Measurements from ENCODE around the gene LRRC15. TPM values are rescaled to one million over a fixed set of nuclear protein-coding genes. Genes with fewer than 3 reads are reported as not detected.

Gene LRRC15
- polyA plus RNA-seq, 2 of the 4 experiments (the other 2 are of a cell fraction) = 0.05 to 0.14 TPM

DNA sequence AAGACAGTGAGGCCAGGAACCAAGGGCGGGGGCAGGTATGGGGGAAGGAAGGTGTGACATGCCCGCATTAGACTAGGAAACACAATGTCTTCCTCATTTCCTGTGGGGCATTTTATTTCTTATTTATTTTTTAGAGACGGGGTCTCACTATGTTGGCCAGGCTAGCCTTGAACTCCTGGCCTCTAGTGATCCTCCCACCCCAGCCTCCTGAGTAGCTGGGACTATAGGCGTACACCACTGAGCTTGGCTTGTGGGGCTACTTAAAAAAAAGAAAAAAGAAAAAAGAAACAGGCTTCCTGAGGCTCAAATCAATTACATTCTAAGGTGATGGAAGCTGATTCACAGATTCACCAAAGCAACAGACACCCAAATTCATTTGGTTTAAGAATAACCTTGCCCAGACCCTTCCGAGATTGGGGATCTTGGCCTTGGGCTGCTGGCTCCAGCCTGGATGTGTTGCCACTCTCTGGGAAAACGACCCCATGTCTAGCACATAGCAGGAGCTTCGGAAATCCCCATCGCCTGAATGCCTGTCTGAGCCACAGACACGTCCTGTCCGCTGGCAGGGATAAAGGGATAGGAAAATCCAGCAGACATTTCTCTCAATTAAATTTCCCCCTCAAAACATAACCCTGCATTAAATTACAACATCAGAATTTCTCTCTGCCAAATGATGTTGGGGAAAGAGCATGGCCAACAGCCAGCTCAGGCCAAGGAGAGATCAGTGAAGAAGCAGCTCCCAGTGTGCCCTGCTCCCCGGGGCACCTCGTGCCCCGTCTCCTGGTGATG lies 31.4 kb downstream of the LRRC15 start:
- DNase-seq (ENCODE audit: low read depth in 1 of 2, low spot score in 1 of 2) = no peak
- TF ChIP-seq HOXA7 (CRISPR knock-in tag; IDR thresholded peaks at IDR 0.05) (no peak), HEYL (CRISPR knock-in tag; IDR thresholded peaks at IDR 0.05) (no peak), KDM1A (IDR thresholded peaks at IDR 0.05; ENCODE audit: low read depth) (no peak), HOXB5 (CRISPR knock-in tag; IDR thresholded peaks at IDR 0.05) (no peak), POLR2AphosphoS2 (conservative IDR thresholded peaks at IDR 0.05; ENCODE audit: low read length) (no peak)
- TF ChIP-seq, protein P1, sequence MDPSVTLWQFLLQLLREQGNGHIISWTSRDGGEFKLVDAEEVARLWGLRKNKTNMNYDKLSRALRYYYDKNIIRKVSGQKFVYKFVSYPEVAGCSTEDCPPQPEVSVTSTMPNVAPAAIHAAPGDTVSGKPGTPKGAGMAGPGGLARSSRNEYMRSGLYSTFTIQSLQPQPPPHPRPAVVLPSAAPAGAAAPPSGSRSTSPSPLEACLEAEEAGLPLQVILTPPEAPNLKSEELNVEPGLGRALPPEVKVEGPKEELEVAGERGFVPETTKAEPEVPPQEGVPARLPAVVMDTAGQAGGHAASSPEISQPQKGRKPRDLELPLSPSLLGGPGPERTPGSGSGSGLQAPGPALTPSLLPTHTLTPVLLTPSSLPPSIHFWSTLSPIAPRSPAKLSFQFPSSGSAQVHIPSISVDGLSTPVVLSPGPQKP (IDR thresholded peaks at IDR 0.05; ENCODE audit: low read depth, low read length) = no peak
- ChIA-PET POLR2A (no interaction called here), CTCF (interaction anchor here (5.6 kb wide), 1 partner anchor 6 kb away, joined by 74 read pairs; no protein-coding TSS in a partner anchor)
- H3K4me2 ChIP-seq = no peak overlapping the region
- FAIRE-seq = no peak
- H3K4me1 ChIP-seq = peaks cover 2% of the 10 kb centered on the region; the same call in 2 of the 3 replicates
- no peak overlapping the region for H3K4me3 ChIP-seq
- no peaks in the 10 kb centered on the region for H3K9me3 ChIP-seq
- WGBS (ENCODE audit: missing lambda C conversion rate) = 80% methylated on average over 13 of the region's 13 CpGs
- H3K27ac ChIP-seq = no peak overlapping the region
- ATAC-seq = no peak

DNA sequence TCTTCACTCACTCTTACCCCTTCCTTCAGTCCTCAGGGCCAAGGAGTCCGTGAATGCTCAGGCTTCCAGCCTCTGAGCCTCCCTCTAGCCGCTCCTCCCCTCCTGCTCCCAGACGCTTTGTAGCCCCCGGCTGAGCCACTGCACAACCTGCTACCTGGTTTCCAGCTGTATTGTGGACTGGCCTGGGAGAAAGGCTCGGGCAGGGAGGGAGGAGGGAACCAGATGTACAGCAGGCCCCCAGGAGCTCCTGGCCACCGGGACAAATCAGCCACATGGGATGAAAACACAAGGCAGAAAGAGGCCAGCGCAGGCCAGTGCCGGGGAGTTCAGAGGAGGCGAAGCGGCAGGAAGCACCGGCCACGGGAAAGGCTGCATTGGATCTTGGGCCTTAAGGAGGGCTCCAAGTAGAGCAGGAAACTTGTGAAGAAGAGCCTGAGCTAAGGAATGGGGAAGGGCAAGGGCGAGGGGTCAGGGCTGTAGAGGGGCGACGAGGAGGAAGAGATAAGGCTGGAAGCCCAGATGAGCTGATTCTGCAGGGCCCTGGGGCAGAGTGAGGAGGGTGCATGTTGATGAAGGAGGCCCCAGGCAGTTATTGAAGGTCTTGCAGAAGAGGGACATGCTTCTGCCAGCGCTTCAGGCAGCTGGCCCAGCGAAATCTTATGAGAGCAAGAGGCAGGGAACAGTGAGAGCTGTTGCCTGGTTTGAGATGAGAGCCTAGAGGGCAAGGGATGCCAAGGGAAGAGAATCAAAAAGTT lies 32.8 kb downstream of the LRRC15 start:
- peaks cover 12% of the 10 kb centered on the region for H3K4me1 ChIP-seq
- FAIRE-seq (no peak), ATAC-seq (no peak), DNase-seq (ENCODE audit: low read depth in 1 of 2, low spot score in 1 of 2) (no peak)
- CTCF ChIA-PET = interaction anchor here (0.6 to 5.6 kb wide), 6 partner anchors 8 to 259 kb away, joined by 3 to 74 read pairs (median 6); no protein-coding TSS in a partner anchor
- H3K4me2 ChIP-seq = no peak overlapping the region
- no peak overlapping the region for H3K27ac ChIP-seq
- H3K4me3 ChIP-seq = no peak overlapping the region
- TF ChIP-seq CHD4 (IDR thresholded peaks at IDR 0.05; ENCODE audit: borderline replicate concordance) (no peak), REST (IDR thresholded peaks at IDR 0.05) (no peak), RCOR1 (IDR thresholded peaks at IDR 0.05; ENCODE audit: low read depth, low read length) (no peak), CBX2 (IDR thresholded peaks at IDR 0.05; ENCODE audit: borderline replicate concordance, low read depth) (no peak), CEBPB (IDR thresholded peaks at IDR 0.05) (no peak), POLR2A (IDR thresholded peaks at IDR 0.05; ENCODE audit: low read length) (no peak), MAZ (IDR thresholded peaks at IDR 0.05; ENCODE audit: borderline replicate concordance, low read depth, low read length) (no peak), HOXB13 (CRISPR knock-in tag; IDR thresholded peaks at IDR 0.05; ENCODE audit: low read depth) (no peak), HEYL (CRISPR knock-in tag; IDR thresholded peaks at IDR 0.05) (no peak), FOXS1 (CRISPR knock-in tag; IDR thresholded peaks at IDR 0.05) (no peak), NPAS2 (CRISPR knock-in tag; IDR thresholded peaks at IDR 0.05; ENCODE audit: borderline replicate concordance) (no peak), RFX5 (IDR thresholded peaks at IDR 0.05) (no peak)
- TF ChIP-seq, protein P2, sequence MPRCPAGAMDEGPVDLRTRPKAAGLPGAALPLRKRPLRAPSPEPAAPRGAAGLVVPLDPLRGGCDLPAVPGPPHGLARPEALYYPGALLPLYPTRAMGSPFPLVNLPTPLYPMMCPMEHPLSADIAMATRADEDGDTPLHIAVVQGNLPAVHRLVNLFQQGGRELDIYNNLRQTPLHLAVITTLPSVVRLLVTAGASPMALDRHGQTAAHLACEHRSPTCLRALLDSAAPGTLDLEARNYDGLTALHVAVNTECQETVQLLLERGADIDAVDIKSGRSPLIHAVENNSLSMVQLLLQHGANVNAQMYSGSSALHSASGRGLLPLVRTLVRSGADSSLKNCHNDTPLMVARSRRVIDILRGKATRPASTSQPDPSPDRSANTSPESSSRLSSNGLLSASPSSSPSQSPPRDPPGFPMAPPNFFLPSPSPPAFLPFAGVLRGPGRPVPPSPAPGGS (IDR thresholded peaks at IDR 0.05) = no peak
- TF ChIP-seq, protein P3, sequence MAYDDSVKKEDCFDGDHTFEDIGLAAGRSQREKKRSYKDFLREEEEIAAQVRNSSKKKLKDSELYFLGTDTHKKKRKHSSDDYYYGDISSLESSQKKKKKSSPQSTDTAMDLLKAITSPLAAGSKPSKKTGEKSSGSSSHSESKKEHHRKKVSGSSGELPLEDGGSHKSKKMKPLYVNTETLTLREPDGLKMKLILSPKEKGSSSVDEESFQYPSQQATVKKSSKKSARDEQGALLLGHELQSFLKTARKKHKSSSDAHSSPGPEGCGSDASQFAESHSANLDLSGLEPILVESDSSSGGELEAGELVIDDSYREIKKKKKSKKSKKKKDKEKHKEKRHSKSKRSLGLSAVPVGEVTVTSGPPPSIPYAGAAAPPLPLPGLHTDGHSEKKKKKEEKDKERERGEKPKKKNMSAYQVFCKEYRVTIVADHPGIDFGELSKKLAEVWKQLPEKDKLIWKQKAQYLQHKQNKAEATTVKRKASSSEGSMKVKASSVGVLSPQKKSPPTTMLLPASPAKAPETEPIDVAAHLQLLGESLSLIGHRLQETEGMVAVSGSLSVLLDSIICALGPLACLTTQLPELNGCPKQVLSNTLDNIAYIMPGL (CRISPR knock-in tag; IDR thresholded peaks at IDR 0.05; ENCODE audit: borderline replicate concordance) = no peak
- POLR2A ChIA-PET = no interaction called here
- 80% methylated on average over 16 of the region's 17 CpGs for WGBS (ENCODE audit: missing lambda C conversion rate)
- no peaks in the 10 kb centered on the region for H3K9me3 ChIP-seq
